Thymus (tissue), 11 donors: ENCODE results near the gene FNDC5. TPM values are rescaled to one million over a fixed set of nuclear protein-coding genes. Genes with fewer than 3 reads are reported as not detected.

Experiments used
- DNase-seq, 9 donors: peaks; one replicate each; pipeline ENCODE4 v3.0.0-alpha.2; 2013; ENCODE audit warnings: low spot score in 9 of 9, low read depth in 6 of 9, missing footprints in 1 of 9
- H3K27ac ChIP-seq, 2 donors: one replicate each; pipeline ENCODE4 v1.5.1; 2013; ENCODE audit warnings: control low read depth in 1 of 2, low read depth in 1 of 2, low read length in 1 of 2, mild to moderate bottlenecking in 1 of 2, moderate library complexity in 1 of 2
- H3K27me3 ChIP-seq, 2 donors: one replicate each; pipeline ENCODE4 v1.5.1; 2013; ENCODE audit warnings: low read length in 1 of 2; ENCODE audit not compliant: control insufficient read depth in 2 of 2, insufficient read depth in 1 of 2
- H3K36me3 ChIP-seq, 2 donors: one replicate each; pipeline ENCODE4 v1.5.1; 2013; ENCODE audit warnings: low read length in 1 of 2, mild to moderate bottlenecking in 1 of 2, moderate library complexity in 1 of 2; ENCODE audit not compliant: control insufficient read depth in 2 of 2, insufficient read depth in 2 of 2
- H3K4me1 ChIP-seq, 2 donors: one replicate each; pipeline ENCODE4 v1.5.1; 2013; ENCODE audit warnings: low read length in 2 of 2; ENCODE audit not compliant: control insufficient read depth in 2 of 2, insufficient read depth in 2 of 2
- H3K4me3 ChIP-seq, 2 donors: one replicate each; pipeline ENCODE4 v1.5.1; 2013; ENCODE audit warnings: low read length in 2 of 2, control low read depth in 1 of 2, mild to moderate bottlenecking in 1 of 2
- H3K9me3 ChIP-seq, 2 donors: one replicate each; pipeline ENCODE4 v1.5.1; 2013; ENCODE audit warnings: low read length in 1 of 2, mild to moderate bottlenecking in 1 of 2; ENCODE audit not compliant: control insufficient read depth in 2 of 2, insufficient read depth in 1 of 2
- WGBS: extraction: QIAGEN DNeasy Blood & Tissue Kit; methylation state at CpG from one replicate; pipeline ENCODE4 v1.1.7; 2013; 5-methylcytosine and 5-hydroxymethylcytosine counted together
- polyA plus RNA-seq: library from polyadenylated mRNA; stranded (reverse); fragments of 200-250 nt; gene quantifications from one replicate; pipeline ENCODE4 v1.2.3, GENCODE V29; 2013
- total RNA-seq: library from RNA; stranded (reverse); fragments of 120-200 nt; gene quantifications from one replicate; pipeline ENCODE4 v1.2.4, GENCODE V29; 2013
- donor health status: healthy.

Gene FNDC5
- total and polyA plus RNA-seq, 2 donors, result 0.78 to 3.5 TPM

GRCh38 chr1:32813941-32814739 is 56.6 kb downstream of the FNDC5 start:
- DNase-seq, result no peak
- no peak overlapping the region for H3K4me3 ChIP-seq

More at GRCh38 chr1:32813941-32814739, 56.6 kb downstream of the FNDC5 start:
- H3K9me3 ChIP-seq, result no peaks in the 10 kb centered on the region
- H3K36me3 ChIP-seq, result peaks cover 13 to 28% of the 10 kb centered on the region in 2 donors
- no peaks in the 10 kb centered on the region for H3K27me3 ChIP-seq
- 97% methylated on average over 11 of the region's 11 CpGs for WGBS
- no peak overlapping the region for H3K27ac ChIP-seq
- H3K4me1 ChIP-seq, result peaks cover 15 to 16% of the 10 kb centered on the region in 2 donors

Other genes with a start within 250 kb of the FNDC5 start
- gene ZBTB8OS, start 220.4 kb downstream of the FNDC5 start, total RNA-seq, result 56.0 TPM
- gene ZBTB8OS, start 220.4 kb downstream of the FNDC5 start, polyA plus RNA-seq, result 64.8 TPM
- gene RBBP4, start 219.7 kb downstream of the FNDC5 start, total RNA-seq, result 204 TPM
- gene RBBP4, start 219.7 kb downstream of the FNDC5 start, polyA plus RNA-seq, result 92.6 TPM
- 0.66 TPM for gene SYNC, start 168.1 kb downstream of the FNDC5 start, total RNA-seq
- gene SYNC, start 168.1 kb downstream of the FNDC5 start, polyA plus RNA-seq, result 2.5 TPM
- gene YARS1, start 53.6 kb downstream of the FNDC5 start, total RNA-seq, result 64.2 TPM
- 41.7 TPM for gene YARS1, start 53.6 kb downstream of the FNDC5 start, polyA plus RNA-seq
- 24.6 TPM for gene S100PBP, start 53.3 kb downstream of the FNDC5 start, total RNA-seq
- 29.1 TPM for gene S100PBP, start 53.3 kb downstream of the FNDC5 start, polyA plus RNA-seq
- 0.24 TPM for gene HPCA, start 15.6 kb upstream of the FNDC5 start, total RNA-seq
- 0.34 TPM for gene HPCA, start 15.6 kb upstream of the FNDC5 start, polyA plus RNA-seq
- gene TMEM54, start 30.5 kb upstream of the FNDC5 start, total RNA-seq, result 2.2 TPM
- gene TMEM54, start 30.5 kb upstream of the FNDC5 start, polyA plus RNA-seq, result 12.9 TPM
- gene RNF19B, start 93.9 kb upstream of the FNDC5 start, total RNA-seq, result 11.6 TPM
- 12.7 TPM for gene RNF19B, start 93.9 kb upstream of the FNDC5 start, polyA plus RNA-seq
- gene AK2, start 166.0 kb upstream of the FNDC5 start, total RNA-seq, result 156 TPM
- 73.2 TPM for gene AK2, start 166.0 kb upstream of the FNDC5 start, polyA plus RNA-seq
- 1.7 TPM for gene AZIN2, start 210.2 kb upstream of the FNDC5 start, total RNA-seq
- gene AZIN2, start 210.2 kb upstream of the FNDC5 start, polyA plus RNA-seq, result 4.2 TPM